Spinal cord (tissue), 10 donors: ENCODE data around the gene SLC22A5. TPM values are rescaled to one million over a fixed set of nuclear protein-coding genes. Genes with fewer than 3 reads are reported as not detected.
A peak's percentile ranks its signal among the peaks of the same experiment; 100 is the strongest.
"Not testable (repeated sequence)": the region's sequence is repeated elsewhere in the genome, so short reads cannot be mapped to it uniquely, and the experiment has no call there.

Source experiments
- DNase-seq, 6 donors: peaks; one replicate each; pipeline versions ENCODE4 v3.0.0 to v3.0.0-alpha.2; 2013 to 2015; ENCODE audit warnings: low spot score in 6 of 6, low read depth in 4 of 6
- H3K27ac ChIP-seq: one replicate; pipeline ENCODE4 v1.5.1; 2013; ENCODE audit warnings: low read depth, low read length, control low read depth
- H3K27me3 ChIP-seq: one replicate; pipeline ENCODE4 v1.6.1; 2013; ENCODE audit warnings: low read length; ENCODE audit not compliant: control insufficient read depth, insufficient read depth
- H3K36me3 ChIP-seq: one replicate; pipeline ENCODE4 v1.6.1; 2013; ENCODE audit warnings: low read length; ENCODE audit not compliant: control insufficient read depth, insufficient read depth
- H3K4me1 ChIP-seq: one replicate; pipeline ENCODE4 v1.6.1; 2013; ENCODE audit warnings: low read length; ENCODE audit not compliant: control insufficient read depth, insufficient read depth
- H3K4me3 ChIP-seq: one replicate; pipeline ENCODE4 v1.5.1; 2013; ENCODE audit warnings: low read depth, low read length, control low read depth
- H3K9me3 ChIP-seq: one replicate; pipeline ENCODE4 v1.6.1; 2013; ENCODE audit warnings: low read length; ENCODE audit not compliant: control insufficient read depth, insufficient read depth
- WGBS: methylation state at CpG from one replicate; pipeline ENCODE4 v1.1.5; 2013; ENCODE audit warnings: missing lambda C conversion rate; ENCODE audit not compliant: insufficient coverage; 5-methylcytosine and 5-hydroxymethylcytosine counted together
- polyA plus RNA-seq, 2 donors: library from polyadenylated mRNA; unstranded; fragments of 120-200 nt; gene quantifications; one replicate each; pipeline ENCODE4 v1.2.1, GENCODE V29; 2013; ENCODE audit not compliant: insufficient read length in 2 of 2
- total RNA-seq, 2 donors: library from RNA; depleted of rRNA in 1 of 2; stranded (reverse); fragments of 120-200 nt in 1 of 2; fragments of >200 nt in 1 of 2; gene quantifications; one replicate each; pipeline versions ENCODE4 v1.2.3 to v1.2.4, GENCODE V29; 2013 to 2014
- donor health status: healthy.

SLC22A5 gene
- total and polyA plus RNA-seq, 4 donors, result 9.3 to 12.9 (median 11.3) TPM

DNA sequence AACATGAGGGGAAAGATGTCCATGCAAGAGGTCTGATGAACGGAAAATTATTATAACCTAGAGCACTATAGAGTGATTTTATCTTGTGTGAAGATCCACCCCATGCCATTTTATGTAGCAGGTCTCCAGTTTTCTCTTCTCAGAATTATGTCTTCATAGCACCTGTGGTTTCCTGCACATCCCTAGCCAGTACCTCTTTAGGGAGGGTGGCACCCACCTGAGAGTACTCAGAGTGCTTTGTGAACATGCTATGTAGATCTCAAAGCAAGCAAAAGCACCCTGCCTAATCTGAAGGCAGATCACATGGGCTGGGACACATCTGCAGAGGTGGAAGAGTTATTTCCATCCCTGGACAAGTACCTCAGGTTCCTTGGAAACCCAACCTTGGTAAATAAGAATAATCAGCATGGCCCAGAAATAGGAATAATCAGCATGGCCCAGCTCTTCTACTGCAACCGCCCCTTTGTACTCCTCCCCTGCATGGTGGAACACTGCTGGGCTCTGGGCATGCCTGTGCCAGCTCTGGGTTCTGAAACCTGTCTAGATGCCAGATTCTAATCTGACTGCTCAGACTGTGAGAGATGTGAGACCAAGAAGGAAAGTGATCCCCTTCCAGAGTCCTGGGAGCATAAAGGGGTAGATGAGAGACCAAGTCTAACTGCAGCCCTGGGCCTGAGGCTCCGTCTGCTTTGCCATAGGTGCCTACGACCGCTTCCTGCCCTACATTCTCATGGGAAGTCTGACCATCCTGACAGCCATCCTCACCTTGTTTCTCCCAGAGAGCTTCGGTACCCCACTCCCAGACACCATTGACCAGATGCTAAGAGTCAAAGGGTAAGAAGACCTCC lies 23.7 kb downstream of the SLC22A5 start:
- Histone ChIP-seq H3K36me3 (peaks cover 24% of the 10 kb centered on the region), H3K4me3 (no peak overlapping the region), H3K27ac (no peak overlapping the region), H3K27me3 (no peaks in the 10 kb centered on the region), H3K9me3 (no peaks in the 10 kb centered on the region), H3K4me1 (no peaks in the 10 kb centered on the region)
- DNase-seq, result no peak
- WGBS, result 83% methylated on average over 1 of the region's 6 CpGs

DNA sequence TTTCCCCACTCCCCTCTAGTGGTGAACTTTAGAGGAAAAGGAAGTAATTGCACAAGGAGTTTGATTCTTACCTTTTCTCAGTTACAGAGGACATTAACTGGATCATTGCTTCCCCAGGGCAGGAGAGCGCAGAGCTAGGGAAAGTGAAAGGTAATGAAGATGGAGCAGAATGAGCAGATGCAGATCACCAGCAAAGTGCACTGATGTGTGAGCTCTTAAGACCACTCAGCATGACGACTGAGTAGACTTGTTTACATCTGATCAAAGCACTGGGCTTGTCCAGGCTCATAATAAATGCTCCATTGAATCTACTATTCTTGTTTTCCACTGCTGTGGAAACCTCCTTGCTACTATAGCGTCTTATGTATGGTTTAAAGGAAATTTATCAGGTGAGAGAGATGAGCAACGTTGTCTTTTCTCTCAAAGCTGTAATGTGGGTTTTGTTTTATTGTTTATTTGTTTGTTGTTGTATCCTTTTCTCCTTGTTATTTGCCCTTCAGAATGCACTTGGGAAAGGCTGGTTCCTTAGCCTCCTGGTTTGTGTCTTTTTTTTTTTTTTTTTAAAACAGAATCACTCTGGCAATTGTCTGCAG lies 25.3 kb downstream of the SLC22A5 start:
- Histone ChIP-seq H3K27me3 (no peaks in the 10 kb centered on the region), H3K4me1 (no peaks in the 10 kb centered on the region), H3K27ac (no peak overlapping the region), H3K36me3 (peaks cover 16% of the 10 kb centered on the region), H3K9me3 (no peaks in the 10 kb centered on the region), H3K4me3 (no peak overlapping the region)
- WGBS, result 83% methylated on average over 1 of the region's 4 CpGs
- peak in 1 of 6 donors; percentile 53 for DNase-seq

DNA sequence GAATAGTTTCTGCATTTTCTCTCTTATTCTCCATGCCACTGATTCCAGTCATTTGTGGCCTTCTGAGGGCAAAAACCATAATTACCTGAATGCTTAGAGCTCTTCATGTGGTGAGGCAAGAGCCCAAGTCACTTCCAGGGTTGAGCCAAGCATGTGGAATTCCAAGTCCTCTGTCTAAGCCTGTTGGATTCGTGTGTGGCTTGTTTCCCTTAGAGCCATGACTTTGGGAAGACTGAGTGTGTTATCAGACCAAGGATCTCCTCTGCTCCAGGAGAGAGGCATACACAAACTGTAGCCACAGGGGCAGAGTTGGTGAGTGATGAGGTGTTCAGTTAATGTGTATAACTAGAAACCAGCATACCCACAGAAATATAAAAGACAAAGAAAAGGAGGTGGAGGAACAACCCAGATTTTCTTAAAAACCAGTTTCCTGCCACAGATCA lies 27.1 kb downstream of the SLC22A5 start:
- H3K36me3 ChIP-seq, result peaks cover 11% of the 10 kb centered on the region
- no peak for DNase-seq
- WGBS, result 0% methylated on average over 1 of the region's 1 CpG
- no peaks in the 10 kb centered on the region for H3K27me3 ChIP-seq
- H3K27ac ChIP-seq, result no peak overlapping the region
- H3K4me1 ChIP-seq, result no peaks in the 10 kb centered on the region
- H3K4me3 ChIP-seq, result no peak overlapping the region
- no peaks in the 10 kb centered on the region for H3K9me3 ChIP-seq

DNA sequence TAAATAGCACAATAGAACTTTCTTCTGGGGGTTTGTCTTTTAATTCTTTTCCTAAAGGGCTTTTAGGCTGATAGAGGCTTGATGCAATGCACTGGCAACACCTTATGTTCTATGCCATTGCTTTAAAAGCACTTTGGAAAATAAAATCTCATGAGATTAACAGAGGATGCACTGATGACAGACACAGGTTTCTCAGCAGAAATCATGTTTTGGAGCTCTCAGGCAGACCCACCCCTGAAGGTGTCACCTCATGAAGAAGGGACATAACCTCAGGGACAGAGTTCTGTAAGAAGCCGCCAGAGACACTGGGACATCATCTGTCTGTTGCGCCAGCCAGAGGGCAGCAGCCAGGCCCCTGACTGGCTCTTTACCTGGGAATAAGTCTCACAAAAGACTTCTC lies 27.7 kb downstream of the SLC22A5 start:
- 85% methylated on average over 2 of the region's 2 CpGs for WGBS
- H3K4me1 ChIP-seq, result no peaks in the 10 kb centered on the region

DNA sequence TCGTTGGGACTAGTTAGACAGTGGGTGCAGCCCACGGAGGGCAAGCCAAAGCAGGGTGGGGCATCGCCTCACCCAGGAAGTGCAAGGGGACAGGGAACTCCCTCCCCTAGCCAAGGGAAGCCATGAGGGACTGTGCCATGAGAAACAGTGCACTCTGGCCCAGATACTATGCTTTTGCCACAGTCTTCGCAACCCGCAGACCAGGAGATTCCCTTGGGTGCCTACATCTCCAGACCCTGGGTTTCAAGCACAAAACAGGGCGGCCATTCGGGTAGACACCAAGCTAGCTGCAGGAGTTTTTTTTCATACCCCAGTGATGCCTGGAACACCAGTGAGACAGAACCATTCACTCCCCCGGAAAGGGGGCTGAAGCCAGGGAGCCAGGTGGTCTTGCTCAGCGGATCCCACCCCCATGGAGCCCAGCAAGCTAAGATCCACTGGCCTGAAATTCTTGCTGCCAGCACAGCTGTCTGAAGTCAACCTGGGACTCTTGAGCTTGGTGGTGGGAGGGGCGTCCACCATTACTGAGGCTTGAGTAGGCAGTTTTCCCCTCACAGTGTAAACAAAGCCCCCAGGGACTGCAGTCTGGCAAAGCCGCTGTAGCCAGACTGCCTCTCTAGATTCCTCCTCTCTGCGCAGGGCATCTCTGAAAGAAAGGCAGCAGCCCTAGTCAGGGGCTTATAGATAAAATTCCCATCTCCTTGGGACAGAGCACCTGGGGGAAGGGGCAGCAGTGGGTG lies 28.6 kb downstream of the SLC22A5 start:
- H3K4me3 ChIP-seq, H3K27me3 ChIP-seq, H3K36me3 ChIP-seq, H3K4me1 ChIP-seq, H3K27ac ChIP-seq, DNase-seq, H3K9me3 ChIP-seq: not testable (repeated sequence)
- 78% methylated on average over 12 of the region's 12 CpGs for WGBS

More for the DNA sequence above, 27.7 kb downstream of the SLC22A5 start:
- no peak overlapping the region for H3K27ac ChIP-seq
- no peaks in the 10 kb centered on the region for H3K27me3 ChIP-seq
- H3K4me3 ChIP-seq, result no peak overlapping the region
- peaks cover 11% of the 10 kb centered on the region for H3K36me3 ChIP-seq
- no peaks in the 10 kb centered on the region for H3K9me3 ChIP-seq
- DNase-seq, result no peak

DNA sequence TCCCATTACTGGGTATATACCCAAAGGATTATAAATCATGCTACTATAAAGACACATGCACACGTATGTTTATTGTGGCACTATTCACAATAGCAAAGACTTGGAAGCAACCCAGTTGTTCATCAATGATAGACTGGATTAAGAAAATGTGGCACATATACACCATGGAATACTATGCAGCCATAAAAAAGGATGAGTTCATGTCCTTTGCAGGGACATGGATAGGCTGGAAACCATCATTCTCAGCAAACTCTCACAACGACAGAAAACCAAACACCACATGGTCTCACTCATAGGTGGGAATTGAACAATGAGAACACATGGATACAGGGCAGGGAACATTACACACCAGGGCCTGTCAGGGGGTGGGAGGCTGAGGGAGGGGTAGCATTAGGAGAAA lies 34.5 kb downstream of the SLC22A5 start:
- not testable (repeated sequence) for H3K4me1 ChIP-seq, DNase-seq, H3K4me3 ChIP-seq, H3K36me3 ChIP-seq, H3K27me3 ChIP-seq, H3K9me3 ChIP-seq, H3K27ac ChIP-seq
- WGBS, result no CpG with 5 or more reads among the region's 2 CpGs

DNA sequence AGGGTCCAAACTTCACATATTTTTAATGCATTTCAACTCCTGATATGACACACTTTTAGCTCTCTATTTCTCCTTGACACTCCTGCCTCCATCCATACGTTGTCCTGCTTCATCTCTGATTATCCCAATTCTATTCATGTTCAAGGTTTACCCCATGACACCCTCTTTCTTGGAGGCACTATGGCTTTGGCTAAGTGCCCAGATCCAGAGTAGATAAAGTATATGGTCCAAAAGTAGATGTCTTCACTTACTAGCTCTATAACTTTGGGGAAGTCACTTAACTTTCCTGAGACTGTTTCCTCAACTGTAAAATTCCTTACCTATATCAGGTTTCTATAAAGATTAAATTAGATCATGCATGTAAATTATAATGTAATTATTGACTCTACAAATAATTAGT lies 36.1 kb downstream of the SLC22A5 start:
- no peaks in the 10 kb centered on the region for H3K9me3 ChIP-seq
- H3K27ac ChIP-seq, result no peak overlapping the region
- no peaks in the 10 kb centered on the region for H3K36me3 ChIP-seq
- WGBS, result no CpG with 5 or more reads among the region's 1 CpG
- H3K4me3 ChIP-seq, result no peak overlapping the region
- no peak for DNase-seq
- H3K27me3 ChIP-seq, result no peaks in the 10 kb centered on the region
- H3K4me1 ChIP-seq, result peaks cover 3% of the 10 kb centered on the region

DNA sequence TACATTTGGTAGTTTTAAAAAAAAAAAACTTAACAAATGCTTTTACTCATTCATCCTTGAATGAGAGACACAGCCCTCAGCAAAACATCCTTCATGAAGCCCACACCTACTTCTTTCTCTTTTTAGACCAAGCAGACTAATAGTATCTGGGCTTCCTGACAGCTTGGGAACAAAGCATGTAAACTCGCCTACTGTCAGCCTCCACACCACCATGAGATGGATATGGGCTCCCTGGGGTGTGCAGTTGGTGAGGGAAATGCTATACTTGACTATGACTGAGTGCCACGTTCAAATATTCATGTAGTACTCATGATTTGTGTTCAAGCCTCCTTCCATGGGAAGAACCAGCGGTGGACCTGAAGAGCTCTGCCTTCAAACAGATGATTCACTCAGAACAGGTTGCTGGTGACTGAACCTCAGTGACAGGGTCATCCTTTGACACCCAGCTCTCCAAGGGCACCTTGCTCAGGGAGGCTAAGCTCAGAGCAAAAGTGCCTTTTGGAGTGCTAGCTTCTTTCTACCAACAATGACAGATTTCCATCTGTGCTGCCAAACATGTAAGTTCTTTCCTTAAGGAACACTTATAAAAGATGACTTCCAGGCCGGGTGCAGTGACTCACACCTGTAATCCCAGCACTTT lies 36.8 kb downstream of the SLC22A5 start:
- WGBS, result 53% methylated on average over 2 of the region's 4 CpGs
- no peaks in the 10 kb centered on the region for H3K36me3 ChIP-seq
- H3K27ac ChIP-seq, result no peak overlapping the region
- peaks cover 7% of the 10 kb centered on the region for H3K4me1 ChIP-seq
- H3K9me3 ChIP-seq, result no peaks in the 10 kb centered on the region
- DNase-seq, result no peak
- H3K4me3 ChIP-seq, result no peak overlapping the region
- no peaks in the 10 kb centered on the region for H3K27me3 ChIP-seq

DNA sequence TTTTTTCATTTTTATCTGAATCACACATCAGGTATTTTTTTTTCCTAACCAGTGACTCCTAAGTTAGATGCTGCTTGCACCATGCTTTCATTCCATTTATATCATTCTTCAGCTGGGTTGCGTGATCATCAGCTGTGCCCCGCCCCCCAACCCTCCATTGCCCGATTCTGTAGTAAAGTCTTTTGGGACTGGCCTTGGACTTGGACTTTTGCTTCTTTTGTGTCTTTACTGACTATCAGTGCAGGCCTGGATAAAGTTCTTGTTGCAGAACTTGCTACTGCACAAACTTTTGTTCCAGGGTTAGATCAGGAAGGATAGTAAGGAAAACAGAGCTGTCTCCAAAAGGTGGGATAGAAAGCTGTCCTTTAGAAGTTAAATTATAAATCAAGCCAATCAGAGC lies 38.5 kb downstream of the SLC22A5 start:
- no peak for DNase-seq

More for the DNA sequence above, 38.5 kb downstream of the SLC22A5 start:
- Histone ChIP-seq H3K27me3 (no peaks in the 10 kb centered on the region), H3K9me3 (no peaks in the 10 kb centered on the region), H3K36me3 (no peaks in the 10 kb centered on the region), H3K4me3 (no peak overlapping the region), H3K4me1 (peaks cover 12% of the 10 kb centered on the region), H3K27ac (no peak overlapping the region)
- WGBS, result no CpG with 5 or more reads among the region's 3 CpGs
